ENCODE results near the gene NKAIN2. TPM values are rescaled to one million over a fixed set of nuclear protein-coding genes. Genes with fewer than 3 reads are reported as not detected.
"Not testable (repeated sequence)": the region's sequence is repeated elsewhere in the genome, so short reads cannot be mapped to it uniquely, and the experiment has no call there.

Gene NKAIN2
- total RNA-seq, 1 donor from 2014 or later = 0.56 TPM

GRCh38 chr6:124149646-124150045, 346.0 kb downstream of the NKAIN2 start:
- H3K4me3 Mint-ChIP-seq (ENCODE audit: unreplicated experiment) = no peak overlapping the region
- no peaks in the 10 kb centered on the region for H3K36me3 Mint-ChIP-seq (ENCODE audit: unreplicated experiment)
- DNase-seq = no peak
- no peaks in the 10 kb centered on the region for H3K9me3 Mint-ChIP-seq (ENCODE audit: unreplicated experiment)
- no peaks in the 10 kb centered on the region for H3K27me3 Mint-ChIP-seq (ENCODE audit: unreplicated experiment)
- no peak overlapping the region for H3K27ac Mint-ChIP-seq (ENCODE audit: unreplicated experiment)
- no peak for TF ChIP-seq CTCF (IDR thresholded peaks at IDR 0.05; ENCODE audit: partially characterized antibody, unreplicated experiment)
- H3K4me1 Mint-ChIP-seq (ENCODE audit: low read depth, unreplicated experiment) = no peaks in the 10 kb centered on the region

- Mint-ChIP-seq H3K27me3 (ENCODE audit: unreplicated experiment) (peaks cover 6% of the 10 kb centered on the region), H3K9me3 (ENCODE audit: unreplicated experiment) (peaks cover 7% of the 10 kb centered on the region), H3K4me1 (ENCODE audit: low read depth, unreplicated experiment) (peaks cover 24% of the 10 kb centered on the region), H3K4me3 (ENCODE audit: unreplicated experiment) (no peak overlapping the region), H3K27ac (ENCODE audit: unreplicated experiment) (peak overlapping the region; percentile 79), H3K36me3 (ENCODE audit: unreplicated experiment) (no peaks in the 10 kb centered on the region)
- no peak for DNase-seq
- TF ChIP-seq CTCF (IDR thresholded peaks at IDR 0.05; ENCODE audit: partially characterized antibody, unreplicated experiment) = no peak
Observed at GRCh38 chr6:124158024-124158423, 354.4 kb downstream of the NKAIN2 start.

- H3K9me3 Mint-ChIP-seq (ENCODE audit: unreplicated experiment) = no peaks in the 10 kb centered on the region
- no peak for DNase-seq
- H3K27ac Mint-ChIP-seq (ENCODE audit: unreplicated experiment) = no peak overlapping the region
- TF ChIP-seq CTCF (IDR thresholded peaks at IDR 0.05; ENCODE audit: partially characterized antibody, unreplicated experiment) = no peak
- H3K27me3 Mint-ChIP-seq (ENCODE audit: unreplicated experiment) = no peaks in the 10 kb centered on the region
- H3K4me1 Mint-ChIP-seq (ENCODE audit: low read depth, unreplicated experiment) = peaks cover 2% of the 10 kb centered on the region
- H3K36me3 Mint-ChIP-seq (ENCODE audit: unreplicated experiment) = no peaks in the 10 kb centered on the region
- no peak overlapping the region for H3K4me3 Mint-ChIP-seq (ENCODE audit: unreplicated experiment)
Observed at GRCh38 chr6:124163676-124164075, 360.0 kb downstream of the NKAIN2 start.

- Mint-ChIP-seq H3K9me3 (ENCODE audit: unreplicated experiment) (no peaks in the 10 kb centered on the region), H3K36me3 (ENCODE audit: unreplicated experiment) (no peaks in the 10 kb centered on the region), H3K27me3 (ENCODE audit: unreplicated experiment) (no peaks in the 10 kb centered on the region), H3K27ac (ENCODE audit: unreplicated experiment) (no peak overlapping the region), H3K4me1 (ENCODE audit: low read depth, unreplicated experiment) (peaks cover 2% of the 10 kb centered on the region), H3K4me3 (ENCODE audit: unreplicated experiment) (no peak overlapping the region)
- DNase-seq = no peak
- TF ChIP-seq CTCF (IDR thresholded peaks at IDR 0.05; ENCODE audit: partially characterized antibody, unreplicated experiment) = no peak
Observed at GRCh38 chr6:124164343-124164742, 360.7 kb downstream of the NKAIN2 start.

- H3K36me3 Mint-ChIP-seq (ENCODE audit: unreplicated experiment); H3K4me3 Mint-ChIP-seq (ENCODE audit: unreplicated experiment); H3K4me1 Mint-ChIP-seq (ENCODE audit: low read depth, unreplicated experiment); DNase-seq; H3K27ac Mint-ChIP-seq (ENCODE audit: unreplicated experiment); H3K27me3 Mint-ChIP-seq (ENCODE audit: unreplicated experiment); H3K9me3 Mint-ChIP-seq (ENCODE audit: unreplicated experiment): not testable (repeated sequence)
Observed at GRCh38 chr6:124167249-124167648, 363.6 kb downstream of the NKAIN2 start.

GRCh38 chr6:124190256-124190655, 386.6 kb downstream of the NKAIN2 start:
- TF ChIP-seq CTCF (IDR thresholded peaks at IDR 0.05; ENCODE audit: partially characterized antibody, unreplicated experiment) = no peak
- H3K4me3 Mint-ChIP-seq (ENCODE audit: unreplicated experiment) = no peak overlapping the region
- H3K36me3 Mint-ChIP-seq (ENCODE audit: unreplicated experiment) = peaks cover 5% of the 10 kb centered on the region
- no peaks in the 10 kb centered on the region for H3K27me3 Mint-ChIP-seq (ENCODE audit: unreplicated experiment)
- no peak for DNase-seq
- H3K4me1 Mint-ChIP-seq (ENCODE audit: low read depth, unreplicated experiment) = no peaks in the 10 kb centered on the region
- H3K9me3 Mint-ChIP-seq (ENCODE audit: unreplicated experiment) = peaks cover 2% of the 10 kb centered on the region
- H3K27ac Mint-ChIP-seq (ENCODE audit: unreplicated experiment) = no peak overlapping the region

Data from glutamatergic neuron (in vitro differentiated cells).